NB4 (cell line): Measurements from ENCODE around the gene LRRFIP1.
"Not testable (repeated sequence)": the region's sequence is repeated elsewhere in the genome, so short reads cannot be mapped to it uniquely, and the experiment has no call there.

Experiments
- DNase-seq: peaks from one replicate; pipeline ENCODE4 v3.0.0; 2010; ENCODE audit warnings: low read depth
- H3K4me3 ChIP-seq: one replicate; pipeline ENCODE4 v1.5.1; 2011; ENCODE audit warnings: mild to moderate bottlenecking, low read depth, low read length, moderate library complexity
- CTCF ChIP-seq: IDR thresholded peaks from one replicate; pipeline ENCODE4 v1.5.1; 2012; ENCODE audit warnings: low read depth, low read length
- MAX ChIP-seq: IDR thresholded peaks from 2 replicates; pipeline ENCODE4 v1.6.1; 2011; ENCODE audit warnings: low read depth, low read length
- MYC ChIP-seq: IDR thresholded peaks from 2 replicates; pipeline ENCODE4 v1.6.1; 2011; ENCODE audit warnings: low read depth, low read length
- POLR2A ChIP-seq: IDR thresholded peaks from 2 replicates; pipeline ENCODE4 v1.6.1; 2011; ENCODE audit warnings: mild to moderate bottlenecking; ENCODE audit not compliant: insufficient read length; ENCODE audit errors: extremely low read depth

The LRRFIP1 gene

GRCh38 chr2:237592425-237592980 is 34.9 kb upstream of the LRRFIP1 start:
- H3K4me3 ChIP-seq: no peak overlapping the region
- no peak for DNase-seq
- no peak for TF ChIP-seq POLR2A
- TF ChIP-seq MAX: no peak
- TF ChIP-seq CTCF: no peak

- TF ChIP-seq MYC: no peak
- TF ChIP-seq MAX: no peak
- TF ChIP-seq POLR2A: no peak
- no peak for TF ChIP-seq CTCF
- DNase-seq: no peak
- no peak overlapping the region for H3K4me3 ChIP-seq
These were observed 34.4 kb upstream of the LRRFIP1 start for GRCh38 chr2:237593036-237593435.

GRCh38 chr2:237593596-237594320 is 33.6 kb upstream of the LRRFIP1 start:
- H3K4me3 ChIP-seq: no peak overlapping the region
- DNase-seq: no peak
- TF ChIP-seq POLR2A (no peak), CTCF (no peak), MYC (no peak), MAX (no peak)

GRCh38 chr2:237594514-237594871 is 32.9 kb upstream of the LRRFIP1 start:
- TF ChIP-seq MYC: no peak
- no peak for TF ChIP-seq CTCF
- no peak for TF ChIP-seq MAX
- TF ChIP-seq POLR2A: no peak
- no peak for DNase-seq
- no peak overlapping the region for H3K4me3 ChIP-seq

- H3K4me3 ChIP-seq, DNase-seq: not testable (repeated sequence)
These were observed 31.4 kb upstream of the LRRFIP1 start for GRCh38 chr2:237595829-237596519.

GRCh38 chr2:237596520-237597195 is 30.7 kb upstream of the LRRFIP1 start:
- no peak overlapping the region for H3K4me3 ChIP-seq
- TF ChIP-seq MAX (no peak), CTCF (no peak), MYC (no peak), POLR2A (no peak)
- DNase-seq: no peak
